Transverse colon (tissue), 4 donors: ENCODE results near the gene ZMIZ1. TPM values are rescaled to one million over a fixed set of nuclear protein-coding genes. Genes with fewer than 3 reads are reported as not detected.

Experiments
- DNase-seq: peaks from one replicate; pipeline ENCODE4 v3.0.0-alpha.2; 2019
- H3K27ac ChIP-seq, 4 donors: fragments of 200-600 bp; sonication (generic); 2 replicates each; pipeline ENCODE4 v1.5.1; 2016 to 2018; ENCODE audit warnings: inconsistent platforms in 4 of 4
- H3K27me3 ChIP-seq: fragments of 200-600 bp; sonication (generic); 2 replicates; pipeline ENCODE4 v1.5.1; 2017; ENCODE audit warnings: inconsistent platforms
- H3K36me3 ChIP-seq, 4 donors: fragments of 200-600 bp; sonication (generic); 2 replicates each; pipeline ENCODE4 v1.5.1; 2017 to 2019; ENCODE audit warnings: inconsistent platforms in 4 of 4
- H3K4me1 ChIP-seq, 4 donors: fragments of 200-600 bp; sonication (generic); 2 replicates each; pipeline ENCODE4 v1.5.1; 2017 to 2020; ENCODE audit warnings: inconsistent platforms in 4 of 4
- H3K4me3 ChIP-seq, 4 donors: fragments of 200-600 bp; sonication (generic); 1 replicate in 1 of 4; 2 replicates in 3 of 4; pipeline versions ENCODE4 v1.5.1 to v1.6.1; 2017 to 2019; ENCODE audit warnings: inconsistent platforms in 4 of 4
- H3K9me3 ChIP-seq, 2 donors: fragments of 200-600 bp; sonication (generic); 2 replicates each; pipeline ENCODE4 v1.5.1; 2017 to 2019; ENCODE audit warnings: inconsistent platforms in 2 of 2
- CTCF ChIP-seq, 5 experiments: fragments of 200-600 bp in 3 of 5; fragments of 450-650 bp in 2 of 5; sonication (generic) in 3 of 5; IDR thresholded peaks; 1 replicate in 2 of 5; 2 replicates in 3 of 5; pipeline ENCODE4 v1.5.1; 2016 to 2017; ENCODE audit warnings: antibody characterized with exemption in 5 of 5, inconsistent platforms in 3 of 5, mild to moderate bottlenecking in 2 of 5, moderate library complexity in 1 of 5
- EP300 ChIP-seq: sonication (generic); formaldehyde crosslinking; IDR thresholded peaks from one replicate; pipeline ENCODE4 v1.6.1; 2017; ENCODE audit warnings: antibody characterized with exemption, low read depth
- POLR2A ChIP-seq: fragments of 450-650 bp; IDR thresholded peaks from one replicate; pipeline ENCODE4 v1.6.1; 2016; ENCODE audit warnings: antibody characterized with exemption, mild to moderate bottlenecking, moderate library complexity
- POLR2AphosphoS5 ChIP-seq, 3 donors: sonication (generic); formaldehyde crosslinking; IDR thresholded peaks; one replicate each; pipeline ENCODE4 v1.6.1; 2016; ENCODE audit warnings: antibody characterized with exemption in 3 of 3
- WGBS, 2 donors: methylation state at CpG; one replicate each; pipeline ENCODE4 v1.1.5; 2018; ENCODE audit warnings: low coverage in 1 of 2; 5-methylcytosine and 5-hydroxymethylcytosine counted together
- in situ Hi-C, 4 donors: fragments of 200-750 bp; cut with MboI; loops; one replicate each; pipeline versions ENCODE4 v1.15.0 to v1.15.1; 2017; ENCODE audit warnings: low sequenced_read_pairs in 3 of 4, low pct_ligation_motif_present in 1 of 4, low pct_unique_long_range_greater_than_20kb in 1 of 4
- intact Hi-C: fragments of 100-400 bp; cut with DNase I; formaldehyde crosslinking; loops from one replicate; pipeline ENCODE4 v1.15.1; 2023; ENCODE audit warnings: low total_unique reads
- total RNA-seq, 4 donors: library from RNA; depleted of rRNA; stranded (reverse); fragments of >200 nt; gene quantifications; one replicate each; pipeline ENCODE4 v1.1.0, GENCODE V29; 2016

The ZMIZ1 gene
- total RNA-seq, 4 donors from 2014 or later, result 32.0 to 108 (median 63.0) TPM

DNA sequence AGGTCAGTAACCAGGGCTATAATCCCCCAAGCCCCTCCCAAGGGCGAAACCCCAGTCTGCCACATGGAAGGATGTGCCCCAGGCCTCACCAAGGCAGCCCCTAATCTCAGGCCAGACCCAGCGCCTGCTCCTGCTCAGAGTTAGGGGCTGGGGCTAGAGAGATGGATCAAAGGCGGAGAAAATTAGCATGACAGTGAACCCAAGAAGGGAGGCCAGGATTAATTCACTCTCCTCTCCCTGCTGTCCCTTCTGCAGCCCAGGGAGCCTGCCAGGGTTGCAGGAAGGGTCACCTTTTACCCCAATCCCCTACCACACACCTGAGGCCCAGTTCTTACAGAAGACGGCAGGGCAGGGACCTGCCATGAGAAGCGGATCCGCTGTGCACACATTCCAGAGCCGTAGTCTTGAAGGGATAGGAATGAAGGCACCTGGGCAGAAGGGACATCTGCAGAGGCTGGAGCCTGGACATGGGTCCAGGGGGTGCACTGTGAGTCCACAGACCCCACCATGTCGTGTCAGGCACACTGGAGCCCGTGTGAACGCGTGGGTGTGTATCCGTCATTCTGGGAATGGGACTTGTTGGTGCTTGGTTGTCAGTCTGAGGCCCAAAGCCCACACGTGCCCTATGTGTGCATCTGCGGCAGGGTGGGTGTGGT, 11.9 kb upstream of the ZMIZ1 start:
- TF ChIP-seq EP300, result no peak
- no peak for TF ChIP-seq POLR2AphosphoS5 (IDR thresholded peaks at IDR 0.05)
- no peak for TF ChIP-seq POLR2A
- TF ChIP-seq CTCF (IDR thresholded peaks at IDR 0.05), result no peak
- peaks cover 0 to 68% (median 53%) of the 10 kb centered on the region in 4 donors for H3K4me1 ChIP-seq
- in situ Hi-C loops, result no loop called here

DNA sequence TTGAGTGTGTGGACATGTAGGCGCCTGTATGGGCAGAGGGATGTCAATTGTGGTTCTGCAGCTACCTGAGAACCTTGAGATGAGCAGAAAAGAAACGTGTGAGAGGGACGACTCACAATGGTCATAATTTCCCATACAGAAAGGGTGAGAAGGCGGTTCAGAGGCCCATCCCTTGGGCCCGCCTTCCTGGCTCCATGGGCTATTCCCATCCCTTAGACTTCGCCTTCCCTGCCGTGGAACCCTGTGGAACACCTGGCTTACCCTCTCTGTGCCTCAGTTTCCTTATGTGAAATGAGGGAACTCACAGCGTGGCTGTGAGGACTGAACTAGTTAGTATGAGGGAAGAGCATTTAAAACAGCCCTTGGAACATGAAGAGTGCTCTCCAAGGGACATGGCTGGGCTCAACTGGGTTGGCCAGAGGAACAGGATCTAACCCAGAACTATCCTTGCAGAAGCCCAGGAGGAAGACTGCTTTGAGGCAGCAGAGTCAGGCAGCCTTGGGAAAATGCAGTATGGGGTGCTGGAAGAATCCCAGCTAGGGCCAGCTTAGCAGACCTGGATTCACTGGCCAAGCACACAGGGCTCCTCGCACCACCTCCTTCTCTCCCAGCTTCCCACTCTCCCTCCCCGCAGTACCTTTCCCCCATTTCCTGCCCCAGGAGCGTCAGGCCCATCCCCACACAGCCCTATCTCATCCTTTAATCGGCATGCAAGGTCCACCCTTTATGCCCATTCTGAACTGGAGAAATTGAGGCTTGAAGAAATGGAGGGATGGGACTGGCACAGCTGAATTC, 11.1 kb upstream of the ZMIZ1 start:
- in situ Hi-C loops (no loop called here), intact Hi-C loops (no loop called here)
- no peaks in the 10 kb centered on the region for H3K36me3 ChIP-seq
- H3K4me3 ChIP-seq, result no peak overlapping the region
- DNase-seq, result peak; percentile 10
- no peak for TF ChIP-seq EP300
- TF ChIP-seq POLR2A, result no peak
- no peak for TF ChIP-seq CTCF (IDR thresholded peaks at IDR 0.05)
- no peak for TF ChIP-seq POLR2AphosphoS5 (IDR thresholded peaks at IDR 0.05)
- H3K9me3 ChIP-seq, result no peaks in the 10 kb centered on the region
- no peaks in the 10 kb centered on the region for H3K27me3 ChIP-seq
- peaks cover 0 to 66% (median 53%) of the 10 kb centered on the region in 4 donors for H3K4me1 ChIP-seq
- H3K27ac ChIP-seq, result no peak overlapping the region
- 74% methylated on average over 12 of the region's 12 CpGs; no CpG with 5 or more reads in 1 of the 2 donors for WGBS, 2 donors

More for the DNA sequence above, 11.9 kb upstream of the ZMIZ1 start:
- no peaks in the 10 kb centered on the region for H3K27me3 ChIP-seq
- intact Hi-C loops, result no loop called here
- H3K36me3 ChIP-seq, result no peaks in the 10 kb centered on the region
- no peak overlapping the region for H3K4me3 ChIP-seq
- DNase-seq, result no peak
- no peaks in the 10 kb centered on the region for H3K9me3 ChIP-seq
- H3K27ac ChIP-seq, result no peak overlapping the region
- 90% methylated on average over 14 of the region's 14 CpGs; no CpG with 5 or more reads in 1 of the 2 donors for WGBS, 2 donors

DNA sequence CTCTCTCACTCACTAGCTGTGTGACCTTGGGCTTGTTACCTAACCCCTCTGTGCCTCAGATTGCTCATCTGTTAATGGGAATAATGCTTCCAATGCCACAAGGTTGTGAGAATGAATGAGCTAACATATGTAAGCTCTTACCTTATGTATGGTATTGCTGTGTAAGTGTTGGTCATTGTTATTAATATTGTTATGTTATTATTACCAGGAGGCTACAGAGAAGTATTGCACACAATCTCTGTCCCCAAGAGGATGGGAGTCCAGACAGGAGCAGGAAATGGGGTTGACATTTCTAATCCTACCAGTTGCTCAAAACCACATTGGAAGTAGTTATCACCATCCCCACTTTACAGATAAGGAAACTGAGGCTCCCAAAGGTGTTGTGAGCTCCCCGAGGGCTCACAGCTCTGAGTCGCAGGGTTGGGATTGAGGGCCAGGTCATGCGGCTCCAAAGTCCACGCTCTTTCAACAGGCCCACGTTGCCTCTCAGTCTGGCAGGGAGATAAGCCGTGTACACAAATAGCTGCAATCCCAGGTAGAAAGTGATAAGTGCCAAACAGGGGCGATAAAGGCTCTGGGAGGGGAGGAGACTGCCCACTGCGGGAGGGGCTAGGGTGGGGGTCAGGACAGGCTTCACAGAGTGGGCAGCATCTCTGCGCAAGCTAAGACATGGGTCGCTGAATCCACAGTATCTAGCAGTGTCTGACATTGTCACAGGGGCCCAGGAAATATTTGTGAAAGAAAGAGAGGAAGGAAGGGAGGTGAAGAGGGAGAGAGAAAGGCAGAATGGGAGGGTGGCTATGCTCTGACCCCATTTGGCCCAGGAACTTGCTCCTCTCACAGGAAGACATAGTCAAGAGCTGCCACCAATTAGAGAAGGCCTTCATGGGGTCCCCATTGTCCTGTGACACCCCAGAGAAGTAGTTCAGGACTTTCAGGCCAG, 9.6 kb upstream of the ZMIZ1 start:
- intact Hi-C loops, result no loop called here
- H3K4me3 ChIP-seq, result no peak overlapping the region

More for the DNA sequence above, 9.6 kb upstream of the ZMIZ1 start:
- in situ Hi-C loops, result no loop called here
- H3K27ac ChIP-seq, result peak overlapping the region; percentile 71 to 81 (median 74)
- no peaks in the 10 kb centered on the region for H3K27me3 ChIP-seq
- H3K36me3 ChIP-seq, result no peaks in the 10 kb centered on the region
- peak; percentile 81 for DNase-seq
- no peaks in the 10 kb centered on the region for H3K9me3 ChIP-seq
- no peak for TF ChIP-seq POLR2A
- peak in 1 of 3 donors; percentile 44 for TF ChIP-seq POLR2AphosphoS5 (IDR thresholded peaks at IDR 0.05)
- TF ChIP-seq EP300, result no peak
- no peak for TF ChIP-seq CTCF (IDR thresholded peaks at IDR 0.05)
- H3K4me1 ChIP-seq, result peaks cover 0 to 74% (median 60%) of the 10 kb centered on the region in 4 donors
- 58 to 59% methylated on average over 4 to 10 of the region's 10 CpGs for WGBS, 2 donors
